Right lung (tissue), 5 donors: ENCODE results near the gene PLCXD3. TPM values are rescaled to one million over a fixed set of nuclear protein-coding genes. Genes with fewer than 3 reads are reported as not detected.

Experiments
- DNase-seq, 2 donors: peaks; one replicate each; pipeline ENCODE4 v3.0.0-alpha.2; 2013
- polyA plus RNA-seq, 5 donors: library from polyadenylated mRNA; unstranded; fragments of 120-200 nt; gene quantifications; one replicate each; pipeline versions ENCODE4 v1.2.1 to v1.2.3, GENCODE V29; 2013; ENCODE audit warnings: inconsistent platforms in 1 of 5, low replicate concordance in 1 of 5; ENCODE audit not compliant: insufficient read length in 5 of 5, insufficient read depth in 1 of 5

Gene PLCXD3
- polyA plus RNA-seq, 5 donors: 0.06 to 0.25 (median 0.12) TPM

DNA sequence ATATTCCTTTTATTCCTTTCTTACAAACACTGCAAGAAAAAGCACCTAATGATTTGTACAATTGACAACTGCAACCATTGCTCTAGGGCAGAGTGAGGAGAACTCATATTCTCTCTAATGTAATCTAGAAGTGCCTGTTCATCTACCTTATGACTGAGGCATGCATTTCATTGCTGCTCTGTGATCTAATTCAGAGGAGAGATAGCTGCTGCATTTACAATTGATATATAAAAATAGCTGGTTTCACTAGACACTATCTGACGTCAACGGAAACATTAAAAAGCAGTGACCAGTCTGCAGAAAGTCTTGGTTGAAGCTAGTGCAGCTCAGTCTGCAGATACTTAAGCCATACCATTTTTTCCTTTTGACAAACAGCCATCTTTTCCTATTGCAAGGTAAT lies 224.2 kb downstream of the PLCXD3 start:
- no peak for DNase-seq

DNA sequence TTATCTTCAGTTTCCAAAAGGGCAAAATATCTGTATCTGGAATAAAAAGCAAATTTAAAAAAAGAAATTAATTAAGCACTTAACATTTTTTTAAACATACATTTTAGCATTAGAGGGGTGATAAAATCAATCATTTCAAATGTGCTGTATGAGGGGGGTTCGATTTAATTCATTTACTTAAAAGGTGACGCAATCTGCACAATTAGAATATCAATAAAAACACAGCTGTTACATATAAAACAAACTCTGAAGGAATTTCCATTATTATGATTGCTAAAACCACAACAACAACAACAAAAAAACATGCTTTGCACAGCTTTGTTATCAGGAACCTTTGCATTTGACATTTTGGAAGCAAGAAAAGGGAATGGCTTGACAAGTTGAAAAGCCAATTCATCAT lies 225.5 kb downstream of the PLCXD3 start:
- DNase-seq: no peak

DNA sequence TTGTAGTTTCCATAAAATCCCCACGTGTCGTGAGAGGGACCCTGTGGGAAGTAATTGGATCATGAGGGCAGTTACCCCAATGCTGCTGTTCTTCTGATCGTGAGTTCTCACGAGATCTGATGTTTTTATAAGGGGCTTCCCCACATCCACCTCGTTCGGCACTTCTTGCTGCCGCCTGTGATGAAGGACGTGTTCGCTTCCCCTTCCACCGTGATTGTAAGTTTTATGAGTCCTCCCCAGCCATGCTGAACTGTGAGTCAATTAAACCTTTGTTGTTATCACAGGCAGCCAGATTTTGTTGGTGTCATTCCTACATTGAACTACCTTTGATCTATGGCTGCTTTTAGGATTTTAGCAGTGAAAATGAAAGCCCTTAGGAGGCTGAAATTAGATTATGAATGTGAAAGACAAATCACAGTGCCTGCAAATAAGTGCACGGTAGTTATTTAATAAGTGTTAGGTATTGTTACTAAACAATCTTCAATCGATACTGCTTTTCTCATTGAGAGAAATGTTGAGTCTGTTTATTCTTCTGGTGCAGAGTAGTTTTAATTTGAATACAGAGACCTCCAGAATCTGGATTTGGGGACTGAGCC lies 229.1 kb downstream of the PLCXD3 start:
- DNase-seq: no peak

DNA sequence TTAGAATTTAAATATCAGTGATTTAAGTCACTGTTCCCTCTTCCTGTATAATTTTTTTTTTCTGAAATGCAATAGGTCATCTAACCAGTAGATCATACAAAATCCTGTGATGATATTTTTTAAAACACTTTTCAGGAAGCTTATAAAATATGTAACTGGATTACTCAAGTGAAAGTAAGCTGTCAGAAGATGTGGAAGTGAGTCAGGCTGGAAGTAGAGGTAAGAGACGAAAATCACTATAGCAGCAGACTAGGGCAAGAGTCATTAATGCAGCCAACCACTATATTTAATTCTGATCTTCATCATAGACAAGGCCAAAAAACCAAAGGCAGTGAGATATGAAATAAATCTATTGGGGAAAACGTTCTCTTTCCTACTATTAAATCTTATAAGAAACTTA lies 231.4 kb downstream of the PLCXD3 start:
- DNase-seq: no peak

DNA sequence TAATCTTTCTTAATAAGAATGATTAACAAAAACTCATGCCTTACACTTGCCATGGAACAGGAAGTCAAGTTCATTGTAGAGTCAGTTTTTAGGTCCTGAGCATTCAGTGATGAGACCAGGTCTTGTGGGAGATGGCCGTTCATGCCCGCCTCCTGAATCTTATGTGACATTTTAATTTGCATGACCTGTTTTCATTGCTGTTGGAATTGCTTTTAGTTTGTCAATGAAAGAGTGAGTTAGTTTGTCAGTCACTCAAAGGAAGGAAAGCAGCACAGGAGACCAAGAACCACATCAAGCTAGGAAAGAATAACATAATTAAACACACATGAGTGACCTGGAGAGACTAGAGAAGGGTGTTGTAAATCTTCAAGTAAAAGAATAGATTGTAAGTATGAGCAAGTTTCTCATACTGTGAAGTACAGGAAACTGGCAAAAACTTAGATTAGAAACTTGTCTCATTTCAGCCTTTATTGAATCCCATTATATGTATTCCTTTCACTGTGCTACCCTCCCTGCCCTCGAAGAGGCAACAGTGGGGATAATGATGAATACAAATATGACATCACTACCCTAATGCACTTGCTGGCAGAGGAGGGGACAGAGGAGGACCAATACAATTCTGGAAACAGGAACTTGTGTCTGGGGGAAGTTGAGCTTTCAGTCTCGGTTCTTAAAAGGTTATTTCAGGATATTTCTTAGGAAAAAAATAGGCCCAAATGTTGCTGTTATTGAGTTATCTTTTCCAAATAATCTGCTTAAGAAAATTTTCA lies 232.7 kb downstream of the PLCXD3 start:
- no peak for DNase-seq

DNA sequence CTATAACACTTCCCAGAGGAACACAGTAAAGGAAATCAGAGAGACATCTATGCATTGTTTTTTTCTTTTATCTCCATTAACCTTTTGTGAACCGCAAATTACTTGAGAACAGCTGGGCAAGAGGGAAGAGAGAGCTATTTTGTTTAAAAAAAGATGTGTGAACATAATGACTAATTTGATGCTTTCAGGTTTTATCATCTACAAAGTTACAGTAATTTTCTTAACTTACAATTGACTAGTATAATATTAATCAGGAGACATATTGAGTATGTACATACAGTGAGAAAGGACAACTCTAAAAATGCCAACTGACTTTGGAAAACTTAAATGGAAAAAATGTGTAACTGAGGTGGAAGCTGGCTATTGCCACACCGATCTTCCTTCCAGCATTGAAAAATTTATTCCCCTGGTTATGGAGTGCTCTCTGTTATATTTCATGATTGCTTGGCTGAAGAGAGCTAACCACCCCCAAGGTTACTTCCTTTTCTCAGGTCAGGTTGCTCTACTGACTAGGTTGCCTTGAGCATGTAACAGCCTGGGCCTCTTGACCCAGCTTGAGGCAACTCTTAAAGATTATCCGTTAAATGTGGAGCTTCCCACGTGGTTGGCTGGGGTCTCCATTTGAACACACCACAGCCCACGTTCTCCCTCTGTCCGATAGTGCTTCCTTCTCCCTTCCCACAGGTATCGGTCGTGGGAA lies 234.4 kb downstream of the PLCXD3 start:
- no peak for DNase-seq

DNA sequence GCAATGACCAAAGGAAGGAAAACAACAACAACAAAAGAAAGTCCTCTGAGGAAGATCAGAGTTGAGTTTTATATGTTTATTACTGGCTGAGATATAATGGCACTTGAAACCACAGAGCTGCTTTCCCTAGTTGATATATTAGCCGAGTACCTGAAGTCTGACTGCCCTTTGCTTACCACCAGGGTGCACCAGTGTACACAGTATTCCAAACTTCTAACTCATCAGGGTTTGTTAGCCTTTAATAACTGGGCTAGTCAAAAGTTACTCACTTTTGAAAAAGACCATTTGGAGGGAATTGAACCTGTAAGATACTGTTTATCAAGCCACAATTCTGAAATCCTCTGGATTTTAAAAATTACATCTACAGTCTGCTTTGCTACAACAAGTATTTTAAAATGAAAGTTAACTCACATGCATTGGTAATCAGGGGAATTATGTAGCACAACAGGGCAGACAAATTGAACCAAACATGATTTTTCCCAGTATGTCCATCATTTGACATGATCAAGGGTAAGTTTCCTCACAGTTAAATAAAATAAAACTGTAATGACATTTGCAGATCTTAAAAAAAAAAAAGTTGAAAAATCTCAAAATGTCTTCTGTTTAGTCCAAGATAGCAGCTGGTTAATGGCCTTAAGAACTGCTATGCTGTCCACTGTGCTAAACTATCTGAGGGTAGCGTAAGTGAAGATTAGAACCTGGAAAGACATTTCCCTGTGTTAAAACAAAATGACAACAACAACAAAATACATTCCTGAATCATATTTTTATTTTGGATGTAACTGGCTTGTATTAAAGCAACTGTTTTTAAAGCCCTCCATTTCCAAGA lies 239.8 kb downstream of the PLCXD3 start:
- peak in 1 of 2 donors; percentile 32 for DNase-seq

DNA sequence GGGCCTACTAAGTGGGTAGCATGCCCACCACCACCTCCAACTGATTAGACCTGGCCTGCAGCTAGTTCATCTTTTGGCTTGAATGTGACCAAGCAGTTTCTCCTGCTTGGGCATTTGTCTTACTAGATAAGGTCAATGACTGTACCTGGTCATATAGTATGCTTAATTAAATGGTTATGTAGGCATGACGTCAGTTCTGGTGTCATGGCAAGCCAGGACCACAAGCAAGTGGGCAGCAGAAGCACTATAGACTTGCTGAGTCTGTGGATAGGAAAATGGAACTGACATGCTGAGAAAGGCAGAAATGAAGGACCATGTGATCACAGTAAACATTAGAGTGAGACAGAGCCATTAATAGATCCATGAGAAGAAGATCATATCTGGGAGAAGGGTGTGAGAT lies 241.5 kb downstream of the PLCXD3 start:
- DNase-seq: no peak

DNA sequence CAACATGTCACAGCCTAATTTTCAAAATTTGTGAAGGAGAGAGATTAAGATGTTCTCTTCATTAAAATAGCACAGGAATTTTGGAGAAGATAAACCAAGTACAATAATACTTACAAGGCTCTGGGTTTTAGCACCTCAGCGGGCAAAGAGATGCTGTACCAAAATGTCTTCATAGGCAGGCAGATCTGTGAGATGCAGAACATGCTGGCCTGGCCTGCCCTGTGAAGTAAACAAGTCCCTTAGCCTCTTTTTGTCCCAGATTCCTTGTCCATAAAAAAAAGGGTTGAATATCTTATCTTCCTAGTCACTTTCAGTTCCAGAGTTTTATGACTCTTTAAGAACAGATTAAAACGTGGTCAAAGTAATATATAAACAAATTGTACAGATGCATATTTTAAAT lies 244.0 kb downstream of the PLCXD3 start:
- no peak for DNase-seq

DNA sequence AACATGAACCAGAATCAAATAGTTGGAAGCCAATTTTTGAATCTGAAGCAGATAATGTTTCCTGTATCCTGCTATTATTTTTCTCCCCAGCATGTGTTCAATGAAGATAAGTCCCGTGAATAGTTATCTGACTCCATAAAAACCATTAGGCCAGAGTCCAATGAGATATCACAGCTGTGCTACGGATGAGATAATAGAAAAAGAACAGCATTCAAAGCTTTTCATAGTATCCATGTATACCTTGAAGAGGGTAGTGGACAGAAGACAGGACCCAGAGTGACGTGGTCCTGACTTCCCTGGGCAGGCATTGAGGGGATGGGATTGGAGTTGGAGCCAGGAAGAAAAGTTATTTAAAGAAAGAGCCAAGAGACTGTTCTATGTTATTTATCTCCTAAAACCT lies 246.4 kb downstream of the PLCXD3 start:
- peak; percentile 28 to 36 for DNase-seq

DNA sequence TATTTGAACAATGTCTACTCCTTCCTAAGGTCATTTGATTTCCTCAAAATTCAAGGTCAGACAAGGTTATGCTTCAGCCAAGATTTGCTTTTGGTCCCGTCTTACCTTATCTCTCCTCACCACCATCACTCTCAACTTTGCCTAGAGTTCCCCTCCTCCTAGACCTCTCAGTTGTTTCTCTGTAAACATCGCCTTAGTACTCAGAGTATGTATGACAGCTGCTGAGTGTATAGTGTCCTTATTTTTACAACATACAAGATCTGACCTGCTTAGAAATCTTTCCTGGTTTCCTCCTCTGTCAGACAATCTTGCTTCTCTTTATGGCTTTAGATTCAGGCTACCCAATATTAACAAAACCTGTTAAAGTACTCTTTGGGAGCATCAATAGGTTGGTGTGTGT lies 247.1 kb downstream of the PLCXD3 start:
- DNase-seq: no peak
